B cell (primary cell): ENCODE measurements around the gene DNAJC7. TPM values are rescaled to one million over a fixed set of nuclear protein-coding genes. Genes with fewer than 3 reads are reported as not detected.

Experiments used
- ATAC-seq: fragments of 200-7000 bp; cut with Tn5 transposase; one replicate; pipeline ENCODE4 v1.10.0; 2021; ENCODE audit warnings: low read depth, mild to moderate bottlenecking, moderate number of reproducible peaks, moderate library complexity
- CTCF ChIA-PET: fragments of 350-600 bp; sonication (Branson Sonifier 250); formaldehyde crosslinking; loops from one replicate; lab custom pipeline; 2021; ENCODE audit warnings: antibody characterized with exemption, inconsistent platforms; lab: Charles Lee
- POLR2A ChIA-PET: fragments of 350-600 bp; sonication (Branson Sonifier 250); formaldehyde crosslinking; loops from one replicate; lab custom pipeline; 2021; ENCODE audit warnings: antibody characterized with exemption; lab: Charles Lee
- DNase-seq: peaks from one replicate; pipeline ENCODE4 v3.0.0; 2013
- H2AFZ ChIP-seq: 2 replicates; pipeline ENCODE4 v1.6.1; 2012; ENCODE audit warnings: mild to moderate bottlenecking, low read depth, low read length; ENCODE audit not compliant: insufficient read depth, poor library complexity, severe bottlenecking
- H3K27ac ChIP-seq, 2 donors: 1 replicate in 1 of 2; 2 replicates in 1 of 2; pipeline ENCODE4 v1.5.1; 2012 to 2013; ENCODE audit warnings: low read length in 2 of 2, mild to moderate bottlenecking in 2 of 2, moderate library complexity in 1 of 2
- H3K27me3 ChIP-seq, 4 experiments: fragments of 200-600 bp in 1 of 4; sonication (generic) in 1 of 4; replicated peaks in 1 of 4; 1 replicate in 2 of 4; 2 replicates in 2 of 4; pipeline versions ENCODE4 v1.6.1 to v1.7.0; 2013 to 2016; ENCODE audit warnings: low read length in 3 of 4, mild to moderate bottlenecking in 2 of 4, mixed read lengths in 1 of 4, moderate library complexity in 1 of 4; ENCODE audit not compliant: insufficient read depth in 4 of 4, control insufficient read depth in 3 of 4; ENCODE audit errors: control extremely low read depth in 1 of 4
- H3K36me3 ChIP-seq, 2 experiments: replicated peaks in 1 of 2; 1 replicate in 1 of 2; 2 replicates in 1 of 2; pipeline versions ENCODE4 v1.6.1 to v1.7.1; 2013; ENCODE audit warnings: low read length in 1 of 2; ENCODE audit not compliant: insufficient read depth in 2 of 2, control insufficient read depth in 1 of 2; ENCODE audit errors: control extremely low read depth in 1 of 2, extremely low read depth in 1 of 2
- H3K4me1 ChIP-seq, 2 donors: fragments of 200-600 bp in 1 of 2; sonication (generic) in 1 of 2; 1 replicate in 1 of 2; 2 replicates in 1 of 2; pipeline versions ENCODE4 v1.5.1 to v1.6.1; 2013 to 2017; ENCODE audit warnings: low read length in 2 of 2; ENCODE audit not compliant: control insufficient read depth in 2 of 2, insufficient read depth in 2 of 2
- H3K4me2 ChIP-seq: replicated peaks from 2 replicates; pipeline ENCODE3; 2012; ENCODE audit warnings: mild to moderate bottlenecking, low read depth, low read length; ENCODE audit not compliant: poor library complexity, severe bottlenecking
- H3K4me3 ChIP-seq, 5 experiments: fragments of 200-600 bp in 1 of 5; sonication (generic) in 1 of 5; 1 replicate in 3 of 5; 2 replicates in 2 of 5; pipeline versions ENCODE4 v1.5.1 to v1.7.0; 2011 to 2016; ENCODE audit warnings: low read length in 4 of 5, mild to moderate bottlenecking in 4 of 5, low read depth in 2 of 5, control low read depth in 1 of 5, moderate library complexity in 1 of 5; ENCODE audit not compliant: insufficient read depth in 1 of 5; ENCODE audit errors: control extremely low read depth in 1 of 5, extremely low read depth in 1 of 5
- H3K79me2 ChIP-seq: fragments of 200-600 bp; sonication (generic); one replicate; pipeline ENCODE4 v1.6.0; 2016; ENCODE audit warnings: low read length; ENCODE audit not compliant: control insufficient read depth, insufficient read depth
- H3K9ac ChIP-seq: fragments of 200-600 bp; sonication (generic); 2 replicates; pipeline ENCODE4 v1.6.1; 2017; ENCODE audit warnings: mild to moderate bottlenecking, low read length, moderate library complexity
- H3K9me3 ChIP-seq, 3 donors: one replicate each; pipeline versions ENCODE4 v1.6.1 to v1.7.1; 2013; ENCODE audit warnings: low read length in 2 of 3; ENCODE audit not compliant: control insufficient read depth in 2 of 3, insufficient read depth in 1 of 3; ENCODE audit errors: control extremely low read depth in 1 of 3
- H4K20me1 ChIP-seq: 2 replicates; pipeline ENCODE4 v1.6.0; 2012; ENCODE audit warnings: mild to moderate bottlenecking, low read length; ENCODE audit not compliant: insufficient read depth, control insufficient read depth, poor library complexity, severe bottlenecking
- H3K27ac Mint-ChIP-seq: one replicate; pipeline ENCODE4 v1.8.0; 2021; ENCODE audit warnings: mixed read lengths
- H3K27me3 Mint-ChIP-seq: one replicate; pipeline ENCODE4 v1.8.0; 2021; ENCODE audit warnings: mixed read lengths
- H3K4me1 Mint-ChIP-seq: one replicate; pipeline ENCODE4 v1.8.0; 2021; ENCODE audit warnings: mixed read lengths
- H3K4me3 Mint-ChIP-seq: one replicate; pipeline ENCODE4 v1.8.0; 2021; ENCODE audit warnings: mixed read lengths
- H3K9me3 Mint-ChIP-seq: one replicate; pipeline ENCODE4 v1.8.0; 2022; ENCODE audit warnings: mixed read lengths; ENCODE audit not compliant: insufficient read depth
- EZH2 ChIP-seq: IDR thresholded peaks from 2 replicates; pipeline ENCODE4 v1.6.1; 2012; ENCODE audit warnings: borderline replicate concordance, low read depth, mild to moderate bottlenecking, moderate library complexity, low read length; ENCODE audit not compliant: insufficient read depth, poor library complexity, severe bottlenecking
- WGBS: methylation state at CpG from one replicate; pipeline ENCODE4 v1.1.5; 2013; ENCODE audit warnings: missing lambda C conversion rate; ENCODE audit not compliant: insufficient coverage; 5-methylcytosine and 5-hydroxymethylcytosine counted together
- intact Hi-C: fragments of 100-400 bp; cut with micrococcal nuclease; formaldehyde crosslinking; loops from one replicate; pipeline ENCODE4 v1.10.0; 2022
- polyA plus RNA-seq: library from polyadenylated mRNA; depleted of rRNA; stranded (reverse); fragments of >200 nt; gene quantifications from 2 replicates; pipeline ENCODE4 v1.2.3, GENCODE V29; 2012
- total RNA-seq, 2 donors: library from RNA; stranded (reverse); fragments of 120-200 nt in 1 of 2; gene quantifications; 1 replicate in 1 of 2; 2 replicates in 1 of 2; pipeline versions ENCODE4 v1.2.3 to v1.2.4, GENCODE V29; 2013 to 2022
- TF ChIP-seq, protein P1 (sequence below): fragments of 200-600 bp; IDR thresholded peaks from one replicate; pipeline ENCODE4 v1.8.0; 2022; ENCODE audit warnings: antibody characterized with exemption, mild to moderate bottlenecking

The DNAJC7 gene
- total and polyA plus RNA-seq, 2 donors (not counting 1 experiment from before 2014, with no cell fraction given), result 22.0 to 152 TPM

DNA sequence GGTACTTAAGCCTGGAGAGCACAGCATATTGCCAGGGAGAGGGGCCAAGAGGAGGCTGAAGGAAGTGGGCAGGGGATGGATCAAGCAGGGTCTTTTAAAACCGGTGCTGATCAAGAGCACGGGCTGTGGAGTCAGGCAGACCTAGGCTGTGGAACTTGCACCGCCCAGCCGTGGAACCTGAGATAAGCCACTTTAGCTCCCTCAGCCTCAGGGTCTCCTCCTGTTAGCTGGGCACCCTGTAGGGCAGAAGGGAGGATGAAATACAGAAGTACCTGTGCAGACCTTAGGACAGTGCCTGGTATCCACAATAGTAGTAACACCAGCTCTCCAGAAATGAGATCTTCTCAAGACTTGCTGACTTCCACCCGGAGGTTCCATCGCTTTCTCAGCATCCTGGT lies 77.5 kb downstream of the DNAJC7 start:
- no peaks in the 10 kb centered on the region for H3K27me3 ChIP-seq
- H3K9ac ChIP-seq, result no peak overlapping the region
- H3K4me1 ChIP-seq, result no peaks in the 10 kb centered on the region
- TF ChIP-seq, protein P1, sequence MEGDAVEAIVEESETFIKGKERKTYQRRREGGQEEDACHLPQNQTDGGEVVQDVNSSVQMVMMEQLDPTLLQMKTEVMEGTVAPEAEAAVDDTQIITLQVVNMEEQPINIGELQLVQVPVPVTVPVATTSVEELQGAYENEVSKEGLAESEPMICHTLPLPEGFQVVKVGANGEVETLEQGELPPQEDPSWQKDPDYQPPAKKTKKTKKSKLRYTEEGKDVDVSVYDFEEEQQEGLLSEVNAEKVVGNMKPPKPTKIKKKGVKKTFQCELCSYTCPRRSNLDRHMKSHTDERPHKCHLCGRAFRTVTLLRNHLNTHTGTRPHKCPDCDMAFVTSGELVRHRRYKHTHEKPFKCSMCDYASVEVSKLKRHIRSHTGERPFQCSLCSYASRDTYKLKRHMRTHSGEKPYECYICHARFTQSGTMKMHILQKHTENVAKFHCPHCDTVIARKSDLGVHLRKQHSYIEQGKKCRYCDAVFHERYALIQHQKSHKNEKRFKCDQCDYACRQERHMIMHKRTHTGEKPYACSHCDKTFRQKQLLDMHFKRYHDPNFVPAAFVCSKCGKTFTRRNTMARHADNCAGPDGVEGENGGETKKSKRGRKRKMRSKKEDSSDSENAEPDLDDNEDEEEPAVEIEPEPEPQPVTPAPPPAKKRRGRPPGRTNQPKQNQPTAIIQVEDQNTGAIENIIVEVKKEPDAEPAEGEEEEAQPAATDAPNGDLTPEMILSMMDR, result no peak
- TF ChIP-seq EZH2, result no peak
- no peaks in the 10 kb centered on the region for H3K36me3 ChIP-seq
- Mint-ChIP-seq H3K27ac (no peak overlapping the region), H3K4me1 (no peaks in the 10 kb centered on the region), H3K27me3 (peaks cover 3% of the 10 kb centered on the region), H3K4me3 (no peak overlapping the region), H3K9me3 (no peaks in the 10 kb centered on the region)
- no peak overlapping the region for H2AFZ ChIP-seq
- no peaks in the 10 kb centered on the region for H3K9me3 ChIP-seq
- DNase-seq (no peak), ATAC-seq (no peak)
- H3K4me3 ChIP-seq, result no peak overlapping the region
- no peak overlapping the region for H3K4me2 ChIP-seq
- H3K27ac ChIP-seq, result no peak overlapping the region
- intact Hi-C loops, result no loop called here
- 98% methylated on average over 6 of the region's 6 CpGs for WGBS
- H3K79me2 ChIP-seq, result no peaks in the 10 kb centered on the region
- no peaks in the 10 kb centered on the region for H4K20me1 ChIP-seq
- CTCF ChIA-PET, result interaction anchor here (0.5 to 1.2 kb wide), 2 partner anchors 23 to 215 kb away, joined by 5 to 6 read pairs; no protein-coding TSS in a partner anchor
- POLR2A ChIA-PET, result no interaction called here

DNA sequence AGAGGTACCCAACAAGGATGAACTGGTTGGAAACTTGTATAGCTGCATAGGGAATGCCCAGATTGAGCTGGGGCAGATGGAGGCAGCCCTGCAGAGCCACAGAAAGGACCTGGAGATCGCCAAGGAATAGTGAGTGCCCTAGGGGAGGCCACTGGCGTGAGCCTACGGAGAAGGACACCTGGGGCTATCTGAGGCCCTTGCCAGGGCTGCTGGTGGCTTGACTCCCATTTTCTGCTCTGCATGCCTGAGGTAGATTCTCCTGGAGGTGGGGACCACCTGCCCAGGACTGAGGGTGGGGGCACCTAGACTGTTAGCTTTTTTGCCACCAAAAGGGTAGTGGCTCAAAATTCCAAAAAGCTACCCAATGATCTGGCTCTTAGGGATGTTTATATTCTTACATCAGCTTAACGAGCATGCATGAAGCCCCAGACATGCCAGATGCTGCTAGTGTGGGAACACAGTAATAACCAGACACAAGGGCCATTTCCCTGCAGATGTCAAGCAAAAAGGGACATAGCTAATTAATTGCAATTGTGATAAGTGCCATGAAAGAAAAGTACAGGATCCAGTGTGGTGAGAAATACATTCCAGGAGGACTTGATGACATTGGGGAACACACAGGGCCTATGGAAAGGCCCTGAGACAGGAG lies 78.1 kb downstream of the DNAJC7 start:
- H3K4me3 Mint-ChIP-seq, result no peak overlapping the region
- no peak for ATAC-seq

More for the DNA sequence above, 78.1 kb downstream of the DNAJC7 start:
- Histone ChIP-seq H4K20me1 (no peaks in the 10 kb centered on the region), H2AFZ (no peak overlapping the region), H3K4me1 (no peaks in the 10 kb centered on the region), H3K27me3 (no peaks in the 10 kb centered on the region), H3K9me3 (no peaks in the 10 kb centered on the region), H3K9ac (no peak overlapping the region), H3K4me3 (no peak overlapping the region), H3K79me2 (no peaks in the 10 kb centered on the region), H3K27ac (no peak overlapping the region), H3K36me3 (no peaks in the 10 kb centered on the region), H3K4me2 (no peak overlapping the region)
- no peaks in the 10 kb centered on the region for H3K9me3 Mint-ChIP-seq
- peaks cover 3% of the 10 kb centered on the region for H3K27me3 Mint-ChIP-seq
- H3K27ac Mint-ChIP-seq, result no peak overlapping the region
- intact Hi-C loops, result no loop called here
- ChIA-PET POLR2A (no interaction called here), CTCF (interaction anchor here (0.5 to 1.1 kb wide), 2 partner anchors 24 to 215 kb away, joined by 5 read pairs; no protein-coding TSS in a partner anchor)
- no peak for DNase-seq
- WGBS, result 92% methylated on average over 4 of the region's 4 CpGs
- TF ChIP-seq, protein P1, result no peak
- no peak for TF ChIP-seq EZH2
- no peaks in the 10 kb centered on the region for H3K4me1 Mint-ChIP-seq
